Coronary artery (tissue), 2 donors: ENCODE results near the gene ELFN1.

Source experiments
- DNase-seq: peaks from one replicate; pipeline ENCODE4 v3.0.0-alpha.2; 2017; ENCODE audit warnings: low spot score
- H3K27ac ChIP-seq, 2 donors: fragments of 200-600 bp; sonication (generic); one replicate each; pipeline ENCODE4 v1.5.1; 2016 to 2019
- H3K4me3 ChIP-seq: fragments of 200-600 bp; sonication (generic); 2 replicates; pipeline ENCODE4 v1.5.1; 2016; ENCODE audit warnings: mild to moderate bottlenecking, moderate library complexity
- CTCF ChIP-seq: fragments of 200-600 bp; sonication (generic); IDR thresholded peaks from one replicate; pipeline ENCODE4 v1.5.1; 2019; ENCODE audit warnings: antibody characterized with exemption

ELFN1 gene

GRCh38 chr7:1692515-1693418 is 22.7 kb downstream of the ELFN1 start:
- DNase-seq, result peak; percentile 36
- Histone ChIP-seq H3K27ac (peak overlapping the region in 1 of 2 donors; percentile 20), H3K4me3 (no peak overlapping the region)
- TF ChIP-seq CTCF, result no peak

- peak; percentile 43 for DNase-seq
- Histone ChIP-seq H3K4me3 (no peak overlapping the region), H3K27ac (no peak overlapping the region)
- TF ChIP-seq CTCF, result no peak
Measured at GRCh38 chr7:1693419-1693990, 23.4 kb downstream of the ELFN1 start.

GRCh38 chr7:1693991-1694524 is 24.0 kb downstream of the ELFN1 start:
- DNase-seq, result peak; percentile 58
- H3K27ac ChIP-seq, result no peak overlapping the region
- no peak for TF ChIP-seq CTCF
- H3K4me3 ChIP-seq, result no peak overlapping the region

- Histone ChIP-seq H3K4me3 (no peak overlapping the region), H3K27ac (no peak overlapping the region)
- TF ChIP-seq CTCF, result no peak
- peak; percentile 68 for DNase-seq
Measured at GRCh38 chr7:1694611-1695511, 24.8 kb downstream of the ELFN1 start.

- TF ChIP-seq CTCF, result no peak
- Histone ChIP-seq H3K4me3 (no peak overlapping the region), H3K27ac (no peak overlapping the region)
- DNase-seq, result peak; percentile 45
Measured at GRCh38 chr7:1695800-1696454, 25.9 kb downstream of the ELFN1 start.
